ENCODE results near the gene ETV2.
"Not testable (repeated sequence)": the region's sequence is repeated elsewhere in the genome, so short reads cannot be mapped to it uniquely, and the experiment has no call there.

Gene ETV2

GRCh38 chr19:35641515-35642151 lies at the start of gene ETV2:
Gene ETV2 (plus strand): TSS chr19:35641745. CDS start chr19:35642461, 716 bp downstream.
- TF ChIP-seq ZNF274 (IDR thresholded peaks at IDR 0.05; ENCODE audit: low read depth, low read length): no peak
- no peak within 1 kb of the TSS for H3K4me3 ChIP-seq (ENCODE audit: low read length)

GRCh38 chr19:35592226-35592625 lies 49.3 kb upstream of the ETV2 start:
- no peak for TF ChIP-seq ZNF274 (IDR thresholded peaks at IDR 0.05; ENCODE audit: low read depth, low read length)
- no peak overlapping the region for H3K4me3 ChIP-seq (ENCODE audit: low read length)

GRCh38 chr19:35595026-35595425 lies 46.5 kb upstream of the ETV2 start:
- not testable (repeated sequence) for H3K4me3 ChIP-seq (ENCODE audit: low read length)

GRCh38 chr19:35595928-35596327 lies 45.6 kb upstream of the ETV2 start:
- TF ChIP-seq ZNF274 (IDR thresholded peaks at IDR 0.05; ENCODE audit: low read depth, low read length): no peak

GRCh38 chr19:35596366-35596999 lies 45.1 kb upstream of the ETV2 start:
- TF ChIP-seq ZNF274 (IDR thresholded peaks at IDR 0.05; ENCODE audit: low read depth, low read length): no peak
- no peak overlapping the region for H3K4me3 ChIP-seq (ENCODE audit: low read length)

More at GRCh38 chr19:35595928-35596327, 45.6 kb upstream of the ETV2 start:
- no peak overlapping the region for H3K4me3 ChIP-seq (ENCODE audit: low read length)

GRCh38 chr19:35601971-35602370 lies 39.6 kb upstream of the ETV2 start:
- no peak overlapping the region for H3K4me3 ChIP-seq (ENCODE audit: low read length)
- no peak for TF ChIP-seq ZNF274 (IDR thresholded peaks at IDR 0.05; ENCODE audit: low read depth, low read length)

- H3K4me3 ChIP-seq (ENCODE audit: low read length): not testable (repeated sequence)
These were observed 37.1 kb upstream of the ETV2 start for GRCh38 chr19:35604436-35604835.

- H3K4me3 ChIP-seq (ENCODE audit: low read length): not testable (repeated sequence)
These were observed 34.4 kb upstream of the ETV2 start for GRCh38 chr19:35607170-35607569.

GRCh38 chr19:35607661-35608060 lies 33.9 kb upstream of the ETV2 start:
- no peak overlapping the region for H3K4me3 ChIP-seq (ENCODE audit: low read length)
- TF ChIP-seq ZNF274 (IDR thresholded peaks at IDR 0.05; ENCODE audit: low read depth, low read length): no peak

GRCh38 chr19:35608251-35608650 lies 33.3 kb upstream of the ETV2 start:
- H3K4me3 ChIP-seq (ENCODE audit: low read length): no peak overlapping the region
- no peak for TF ChIP-seq ZNF274 (IDR thresholded peaks at IDR 0.05; ENCODE audit: low read depth, low read length)

- H3K4me3 ChIP-seq (ENCODE audit: low read length): no peak overlapping the region; the same call in 1 of the 2 replicates
- no peak for TF ChIP-seq ZNF274 (IDR thresholded peaks at IDR 0.05; ENCODE audit: low read depth, low read length)
These were observed 31.6 kb upstream of the ETV2 start for GRCh38 chr19:35609851-35610353.

- peak overlapping the region; percentile 21; the same call in 1 of the 2 replicates for H3K4me3 ChIP-seq (ENCODE audit: low read length)
- TF ChIP-seq ZNF274 (IDR thresholded peaks at IDR 0.05; ENCODE audit: low read depth, low read length): no peak
These were observed 29.4 kb upstream of the ETV2 start for GRCh38 chr19:35612224-35612558.

GRCh38 chr19:35612559-35613321 lies 28.8 kb upstream of the ETV2 start, which contains the start of gene HAUS5:
Gene HAUS5 (plus strand): TSS chr19:35612735. CDS start chr19:35612795, 60 bp downstream.
- peak within 1 kb of the TSS; percentile 94 for H3K4me3 ChIP-seq (ENCODE audit: low read length)
- no peak for TF ChIP-seq ZNF274 (IDR thresholded peaks at IDR 0.05; ENCODE audit: low read depth, low read length)

- TF ChIP-seq ZNF274 (IDR thresholded peaks at IDR 0.05; ENCODE audit: low read depth, low read length): no peak
- peak overlapping the region; percentile 94 for H3K4me3 ChIP-seq (ENCODE audit: low read length)
These were observed 28.0 kb upstream of the ETV2 start for GRCh38 chr19:35613574-35613973.

GRCh38 chr19:35615036-35615435 lies 26.5 kb upstream of the ETV2 start:
- no peak for TF ChIP-seq ZNF274 (IDR thresholded peaks at IDR 0.05; ENCODE audit: low read depth, low read length)
- H3K4me3 ChIP-seq (ENCODE audit: low read length): no peak overlapping the region

All from GM08714 (cell line).